ENCODE results near the gene NAPEPLD.
"Not testable (repeated sequence)": the region's sequence is repeated elsewhere in the genome, so short reads cannot be mapped to it uniquely, and the experiment has no call there.

Gene NAPEPLD

DNA sequence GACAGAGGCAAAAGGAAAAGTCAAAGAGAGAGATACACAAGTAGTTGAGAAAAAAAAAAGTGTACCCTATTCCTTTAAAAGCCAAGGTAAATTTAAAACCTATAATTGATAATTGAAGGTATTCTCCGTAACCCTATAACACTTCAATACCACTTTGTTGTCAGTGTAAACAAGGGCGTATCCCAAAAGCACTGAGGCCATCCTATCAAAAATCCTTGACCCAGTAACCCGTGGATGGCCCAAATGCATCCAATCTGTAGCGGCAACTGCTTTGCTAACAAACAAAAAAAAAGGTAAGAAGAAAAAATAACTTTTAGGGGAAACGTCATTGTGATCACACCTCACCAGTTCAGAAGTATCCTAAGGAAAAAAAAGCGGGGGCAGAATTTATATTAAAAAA is 5.1 kb upstream of the NAPEPLD start:
- Histone ChIP-seq H3K4me3 (no peak overlapping the region), H3K4me1 (peaks cover 0 to 4% (median 0%) of the 10 kb centered on the region in 4 donors), H3K36me3 (no peaks in the 10 kb centered on the region), H3K27ac (no peak overlapping the region), H3K9me3 (no peaks in the 10 kb centered on the region), H3K27me3 (no peaks in the 10 kb centered on the region)
- intact Hi-C loops (cut with DNase I; ENCODE audit: low total_unique reads), result no loop called here
- TF ChIP-seq, protein P1, sequence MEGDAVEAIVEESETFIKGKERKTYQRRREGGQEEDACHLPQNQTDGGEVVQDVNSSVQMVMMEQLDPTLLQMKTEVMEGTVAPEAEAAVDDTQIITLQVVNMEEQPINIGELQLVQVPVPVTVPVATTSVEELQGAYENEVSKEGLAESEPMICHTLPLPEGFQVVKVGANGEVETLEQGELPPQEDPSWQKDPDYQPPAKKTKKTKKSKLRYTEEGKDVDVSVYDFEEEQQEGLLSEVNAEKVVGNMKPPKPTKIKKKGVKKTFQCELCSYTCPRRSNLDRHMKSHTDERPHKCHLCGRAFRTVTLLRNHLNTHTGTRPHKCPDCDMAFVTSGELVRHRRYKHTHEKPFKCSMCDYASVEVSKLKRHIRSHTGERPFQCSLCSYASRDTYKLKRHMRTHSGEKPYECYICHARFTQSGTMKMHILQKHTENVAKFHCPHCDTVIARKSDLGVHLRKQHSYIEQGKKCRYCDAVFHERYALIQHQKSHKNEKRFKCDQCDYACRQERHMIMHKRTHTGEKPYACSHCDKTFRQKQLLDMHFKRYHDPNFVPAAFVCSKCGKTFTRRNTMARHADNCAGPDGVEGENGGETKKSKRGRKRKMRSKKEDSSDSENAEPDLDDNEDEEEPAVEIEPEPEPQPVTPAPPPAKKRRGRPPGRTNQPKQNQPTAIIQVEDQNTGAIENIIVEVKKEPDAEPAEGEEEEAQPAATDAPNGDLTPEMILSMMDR (IDR thresholded peaks at IDR 0.05), result no peak
- DNase-seq, result no peak

DNA sequence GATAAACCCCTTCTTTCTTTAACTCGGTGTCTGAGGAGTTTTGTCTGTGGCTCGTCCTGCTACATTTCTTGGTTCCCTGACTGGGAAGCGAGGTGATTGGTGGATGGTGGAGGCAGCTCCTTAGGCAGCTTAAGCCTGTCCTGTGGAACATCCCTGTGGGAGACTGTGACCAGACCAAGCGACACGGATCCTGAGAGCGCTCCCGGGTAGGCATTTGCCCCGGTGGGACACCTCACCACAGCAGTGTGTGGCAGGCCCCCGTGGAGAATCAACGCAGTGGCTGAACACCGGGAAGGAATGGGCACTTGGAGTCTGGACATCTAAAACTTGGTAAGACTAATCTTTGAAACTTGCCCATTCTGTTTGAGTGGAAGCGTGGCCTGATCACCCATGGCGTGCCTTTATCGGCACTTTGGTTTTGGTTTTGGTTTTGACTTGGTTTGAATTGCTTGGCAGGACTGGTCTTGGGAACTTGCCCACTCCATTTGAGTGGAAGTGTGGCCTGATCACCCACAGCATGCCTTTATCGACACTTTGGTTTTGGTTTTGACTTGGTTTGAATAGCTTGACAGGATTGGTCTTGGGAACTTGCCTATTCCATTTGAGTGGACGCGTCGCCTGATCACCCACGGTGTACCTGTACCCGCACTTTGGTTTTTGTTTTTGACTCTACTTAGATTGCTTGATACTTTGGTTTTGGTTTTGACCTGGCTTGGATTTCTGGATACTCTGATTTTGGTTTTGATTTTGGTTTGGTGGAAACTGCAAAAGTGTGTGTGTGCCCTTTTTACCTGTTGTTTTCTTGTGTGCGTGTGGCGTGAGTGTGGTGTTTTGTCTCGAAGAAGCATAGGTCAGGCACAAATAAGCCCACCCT is 4.1 kb upstream of the NAPEPLD start:
- H3K36me3 ChIP-seq; H3K4me3 ChIP-seq; H3K9me3 ChIP-seq; H3K27ac ChIP-seq; H3K27me3 ChIP-seq; H3K4me1 ChIP-seq; DNase-seq; intact Hi-C loops (cut with DNase I; ENCODE audit: low total_unique reads): not testable (repeated sequence)

DNA sequence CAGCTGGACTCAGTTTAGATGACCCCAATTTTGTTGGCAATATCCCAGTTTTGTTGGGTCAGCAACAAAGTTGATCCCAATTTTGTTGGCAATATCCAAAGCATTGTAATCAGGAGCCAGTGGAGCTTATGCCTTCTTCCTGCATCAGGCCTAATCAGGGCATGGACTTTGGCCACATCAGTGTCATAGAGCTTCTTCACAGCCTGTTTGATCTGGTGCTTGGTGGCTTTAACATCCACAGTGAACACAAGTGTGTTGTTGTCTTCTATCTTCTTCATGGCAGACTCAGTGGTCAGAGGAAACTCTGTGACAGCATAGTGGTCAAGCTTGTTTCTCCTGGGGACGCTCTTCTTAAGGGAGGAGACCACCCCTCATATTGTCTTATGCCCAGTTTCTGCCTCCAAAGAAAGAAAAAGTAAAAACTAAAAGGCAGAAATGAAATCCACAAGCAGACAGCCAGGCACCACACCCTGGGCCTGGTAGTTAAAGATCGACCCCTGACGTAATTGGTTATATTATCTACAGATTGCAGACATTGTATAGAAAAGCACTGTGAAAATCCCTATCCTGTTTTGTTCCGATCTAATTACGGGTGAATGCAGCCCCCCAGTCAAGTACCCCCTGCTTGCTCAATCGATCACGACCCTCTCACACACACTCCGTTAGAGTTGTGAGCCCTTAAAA is 3.2 kb upstream of the NAPEPLD start:
- peaks cover 0 to 14% (median 2%) of the 10 kb centered on the region in 4 donors for H3K4me1 ChIP-seq
- H3K4me3 ChIP-seq; H3K27me3 ChIP-seq; DNase-seq; H3K36me3 ChIP-seq; intact Hi-C loops (cut with DNase I; ENCODE audit: low total_unique reads); H3K9me3 ChIP-seq; H3K27ac ChIP-seq: not testable (repeated sequence)

DNA sequence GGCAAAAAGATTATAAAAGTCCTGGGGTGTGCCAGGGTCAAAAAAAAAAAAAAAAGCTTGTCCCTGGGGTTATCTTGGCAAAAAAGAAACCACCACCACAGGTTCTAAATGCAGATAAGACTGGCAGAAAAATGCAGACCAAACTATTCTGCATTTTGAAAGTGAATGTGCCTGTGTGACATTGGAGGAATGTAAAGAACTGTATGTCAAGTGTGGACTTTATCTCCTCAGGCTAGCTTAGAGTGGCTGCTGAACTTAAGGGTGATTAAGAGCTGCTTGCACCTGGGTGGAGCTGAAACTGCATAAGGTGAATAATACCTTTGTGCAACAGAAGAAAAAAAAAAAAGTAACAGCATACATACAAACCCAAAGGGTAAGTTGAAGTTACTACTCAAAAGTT is 1.3 kb upstream of the NAPEPLD start:
- intact Hi-C loops (cut with DNase I; ENCODE audit: low total_unique reads), result no loop called here
- H3K4me1 ChIP-seq, result peaks cover 0 to 30% (median 10%) of the 10 kb centered on the region in 4 donors
- no peaks in the 10 kb centered on the region for H3K36me3 ChIP-seq
- H3K27ac ChIP-seq, result no peak overlapping the region
- no peaks in the 10 kb centered on the region for H3K27me3 ChIP-seq
- DNase-seq, result no peak
- TF ChIP-seq, protein P1 (IDR thresholded peaks at IDR 0.05), result no peak
- no peak overlapping the region for H3K4me3 ChIP-seq
- no peaks in the 10 kb centered on the region for H3K9me3 ChIP-seq

DNA sequence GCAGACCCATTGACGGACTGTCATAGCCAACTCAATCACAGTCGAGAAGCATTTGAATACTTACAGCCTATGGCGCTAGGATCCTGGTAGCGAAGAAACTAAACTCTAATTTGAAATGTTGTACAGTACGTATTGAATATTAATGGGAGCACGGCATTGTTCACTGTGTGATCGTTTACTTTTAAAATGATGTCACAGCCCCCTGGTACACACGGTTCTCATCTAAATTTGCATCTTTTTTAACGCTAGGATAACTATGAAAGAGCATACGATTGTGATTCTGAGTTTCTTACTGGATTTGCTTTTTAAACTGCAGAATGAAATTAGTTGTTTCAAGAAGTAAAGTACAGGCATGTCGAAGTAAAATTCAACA is 895 bp upstream of the NAPEPLD start:
- TF ChIP-seq, protein P1 (IDR thresholded peaks at IDR 0.05), result no peak
- Histone ChIP-seq H3K27me3 (no peaks in the 10 kb centered on the region), H3K4me1 (peaks cover 0 to 30% (median 10%) of the 10 kb centered on the region in 4 donors), H3K36me3 (no peaks in the 10 kb centered on the region), H3K27ac (peak overlapping the region; percentile 83 to 92), H3K9me3 (no peaks in the 10 kb centered on the region), H3K4me3 (peak overlapping the region; percentile 57 to 68)
- DNase-seq, result no peak
- intact Hi-C loops (cut with DNase I; ENCODE audit: low total_unique reads), result loop anchor here (5.0 to 10.0 kb wide), 3 partner anchors 75 to 292 kb away; partner anchors contain the start of genes ARMC10, FBXL13 and PMPCB

DNA sequence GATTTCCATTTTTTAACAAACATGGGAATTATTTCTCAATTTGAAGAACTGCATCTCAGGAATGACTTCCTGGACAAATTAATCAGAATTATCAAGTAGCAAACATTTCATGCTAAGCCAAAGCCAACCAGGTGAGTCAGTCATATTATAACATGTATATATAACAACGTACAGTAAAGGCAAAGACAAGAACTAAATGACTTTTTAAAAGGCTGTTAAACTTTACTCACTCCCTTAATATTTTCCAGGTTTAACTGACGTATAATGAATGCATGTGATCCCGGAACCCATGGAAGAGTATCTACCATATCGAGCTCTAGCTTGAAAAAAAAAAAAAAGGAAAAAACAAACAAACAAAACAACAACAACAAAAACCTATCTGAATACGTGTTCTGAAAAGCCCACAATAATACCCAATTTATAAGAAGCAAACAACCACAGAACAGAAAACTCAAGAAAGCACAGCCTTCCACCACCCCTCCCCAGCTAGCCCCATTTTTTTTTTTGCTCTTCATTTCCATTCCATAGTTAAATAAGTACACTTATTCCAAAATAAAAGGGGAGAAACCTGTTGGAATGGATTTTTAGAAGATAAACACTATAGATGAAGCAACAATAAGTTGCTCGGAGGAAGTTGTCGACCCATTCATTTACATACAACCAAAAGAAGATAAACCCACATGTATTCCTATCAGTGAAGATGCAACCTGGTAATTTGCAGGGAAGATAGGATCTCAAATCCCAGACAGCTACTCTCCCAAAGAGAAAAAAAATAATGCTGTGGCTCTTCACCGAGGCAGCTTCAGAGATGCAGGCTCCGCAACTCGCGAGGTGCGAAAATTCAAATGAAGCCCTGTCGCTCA is 537 bp downstream of the NAPEPLD start:
- Histone ChIP-seq H3K36me3 (no peaks in the 10 kb centered on the region), H3K4me3 (peak overlapping the region; percentile 57 to 68), H3K27ac (peak overlapping the region; percentile 83 to 92), H3K9me3 (no peaks in the 10 kb centered on the region), H3K4me1 (peaks cover 0 to 30% (median 10%) of the 10 kb centered on the region in 4 donors), H3K27me3 (no peaks in the 10 kb centered on the region)
- DNase-seq, result no peak
- intact Hi-C loops (cut with DNase I; ENCODE audit: low total_unique reads), result loop anchor here (5.0 to 10.0 kb wide), 3 partner anchors 74 to 291 kb away; partner anchors contain the start of genes ARMC10, FBXL13 and PMPCB
- TF ChIP-seq, protein P1 (IDR thresholded peaks at IDR 0.05), result no peak

DNA sequence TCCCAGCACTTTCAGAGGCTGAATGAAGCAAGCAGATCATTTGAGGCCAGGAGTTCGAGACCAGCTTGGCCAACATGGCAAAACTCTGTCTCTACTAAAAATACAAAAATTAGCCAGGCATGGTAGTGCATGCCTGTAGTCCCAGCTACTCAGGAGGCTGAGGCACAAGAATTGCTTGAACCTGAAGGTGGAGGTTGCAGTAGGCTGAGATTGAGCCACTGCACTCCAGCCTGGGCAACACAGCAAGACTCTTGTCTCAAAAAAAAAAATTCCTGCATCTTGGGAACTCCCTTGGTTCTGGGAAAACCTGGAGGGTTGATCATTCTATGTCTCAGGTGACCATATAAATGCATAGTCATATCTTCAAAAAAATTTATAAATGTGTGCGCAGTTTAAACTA is 4.1 kb downstream of the NAPEPLD start:
- not testable (repeated sequence) for H3K27ac ChIP-seq, H3K9me3 ChIP-seq, H3K4me3 ChIP-seq, H3K27me3 ChIP-seq, DNase-seq, H3K36me3 ChIP-seq
- peaks cover 0 to 51% (median 10%) of the 10 kb centered on the region in 4 donors for H3K4me1 ChIP-seq
- intact Hi-C loops (cut with DNase I; ENCODE audit: low total_unique reads), result loop anchor here (5.0 to 10.0 kb wide), 3 partner anchors 70 to 287 kb away; partner anchors contain the start of genes ARMC10, FBXL13 and PMPCB
